GM12878 (cell line): Measurements from ENCODE around the gene ZMIZ1. TPM values are rescaled to one million over a fixed set of nuclear protein-coding genes. Genes with fewer than 3 reads are reported as not detected.
A peak's percentile ranks its signal among the peaks of the same experiment; 100 is the strongest.

Source experiments
- ATF7 ChIP-seq: fragments of 450-650 bp; IDR thresholded peaks from 2 replicates; pipeline ENCODE4 v1.6.1; 2016; ENCODE audit warnings: low read depth, mild to moderate bottlenecking
- BCL3 ChIP-seq: IDR thresholded peaks from 2 replicates; pipeline ENCODE4 v1.6.1; 2011; ENCODE audit warnings: borderline replicate concordance, low read depth, mild to moderate bottlenecking, moderate library complexity, low read length; ENCODE audit not compliant: insufficient read depth, poor library complexity, severe bottlenecking
- BCLAF1 ChIP-seq: fragments of 450-650 bp; IDR thresholded peaks from 2 replicates; pipeline ENCODE4 v1.6.1; 2017; ENCODE audit warnings: antibody characterized with exemption, mild to moderate bottlenecking, moderate library complexity
- CEBPZ ChIP-seq: fragments of 150-350 bp; IDR thresholded peaks from 2 replicates; pipeline ENCODE4 v1.6.1; 2016; ENCODE audit warnings: low read depth, low read length
- EZH2 ChIP-seq: IDR thresholded peaks from 2 replicates; pipeline ENCODE4 v1.6.1; 2012; ENCODE audit warnings: low read depth, mild to moderate bottlenecking, control low read depth, inconsistent platforms, low read length, borderline replicate concordance; ENCODE audit not compliant: control insufficient read depth
- FOXM1 ChIP-seq: IDR thresholded peaks from 2 replicates; pipeline ENCODE4 v1.6.1; 2012; ENCODE audit warnings: low read depth, mild to moderate bottlenecking, inconsistent platforms, low read length, moderate library complexity
- GABPA ChIP-seq: IDR thresholded peaks from 2 replicates; pipeline ENCODE4 v1.6.1; 2014; ENCODE audit warnings: antibody characterized with exemption, low read depth, mild to moderate bottlenecking, inconsistent platforms
- GATAD2B ChIP-seq: fragments of 450-650 bp; conservative IDR thresholded peaks from 2 replicates; pipeline ENCODE4 v1.6.1; 2017; ENCODE audit warnings: low read depth, mild to moderate bottlenecking, moderate library complexity
- NR2C1 ChIP-seq: fragments of 450-650 bp; IDR thresholded peaks from 2 replicates; pipeline ENCODE4 v1.6.1; 2017; ENCODE audit warnings: antibody characterized with exemption, mild to moderate bottlenecking, moderate library complexity
- SP1 ChIP-seq: IDR thresholded peaks from one replicate; pipeline ENCODE4 v1.6.1; 2011; ENCODE audit warnings: low read depth, low read length
- TCF12 ChIP-seq: IDR thresholded peaks from 2 replicates; pipeline ENCODE4 v1.6.1; 2011; ENCODE audit warnings: low read depth, mild to moderate bottlenecking, low read length
- ZBTB11 ChIP-seq: fragments of 450-650 bp; formaldehyde crosslinking; IDR thresholded peaks from 2 replicates; pipeline ENCODE4 v1.5.0; 2022; ENCODE audit warnings: mild to moderate bottlenecking, missing genetic modification characterization
- ZNF687 ChIP-seq: fragments of 450-650 bp; IDR thresholded peaks from 2 replicates; pipeline ENCODE4 v1.6.1; 2017; ENCODE audit warnings: mild to moderate bottlenecking, moderate library complexity
- polyA plus RNA-seq, 11 experiments: library from polyadenylated mRNA; depleted of rRNA in 4 of 11; unstranded in 6 of 11; stranded (reverse) in 5 of 11; fragments of >200 nt; fragmentation: Nextera tagmentation in 4 of 11; fragmentation: Illumina TruSeq in 1 of 11; extraction: Ambion mirVana in 4 of 11; extraction: Trizol in 1 of 11; gene quantifications; 1 replicate in 1 of 11; 2 replicates in 10 of 11; pipeline versions ENCODE4 v1.2.1 to v1.2.3, GENCODE V29; 2011 to 2016; ENCODE audit warnings: inconsistent platforms in 2 of 11, missing spikeins in 2 of 11, low read depth in 1 of 11
- total RNA-seq, 4 experiments: library from RNA; depleted of rRNA in 3 of 4; stranded (reverse); fragments of >200 nt in 3 of 4; fragmentation: Illumina TruSeq in 1 of 4; extraction: Trizol in 1 of 4; gene quantifications; 2 replicates each; pipeline versions ENCODE4 v1.2.1 to v1.2.3, GENCODE V29; 2013 to 2021

Gene ZMIZ1
- total and polyA plus RNA-seq, 10 of the 15 experiments (the other 5 are each of a cell fraction or from before 2014, with no cell fraction given), result 3.1 to 82.3 (median 14.9) TPM

GRCh38 chr10:79244841-79245504 lies 176.2 kb downstream of the ZMIZ1 start (continued):
- TF ChIP-seq ZBTB11 (CRISPR knock-in tag) (no peak), BCLAF1 (no peak), FOXM1 (no peak), TCF12 (no peak), SP1 (no peak), ATF7 (no peak), CEBPZ (no peak), GABPA (no peak), ZNF687 (peak; percentile 64), EZH2 (no peak), NR2C1 (no peak), BCL3 (no peak), GATAD2B (no peak; the same call in 1 of the 2 replicates)
